HG03066 (cell line): ENCODE results near the gene LAMC1.

Source experiments
- ATAC-seq: cut with Tn5 transposase; IDR thresholded peaks from one replicate; pipeline ENCODE4 v1.9.1; 2021; ENCODE audit warnings: low read depth; ENCODE audit not compliant: unreplicated experiment

The LAMC1 gene

GRCh38 chr1:183180218-183180617 lies 157.0 kb downstream of the LAMC1 start:
- ATAC-seq: no peak

GRCh38 chr1:183180634-183181056 lies 157.4 kb downstream of the LAMC1 start:
- peak; percentile 80 for ATAC-seq

DNA sequence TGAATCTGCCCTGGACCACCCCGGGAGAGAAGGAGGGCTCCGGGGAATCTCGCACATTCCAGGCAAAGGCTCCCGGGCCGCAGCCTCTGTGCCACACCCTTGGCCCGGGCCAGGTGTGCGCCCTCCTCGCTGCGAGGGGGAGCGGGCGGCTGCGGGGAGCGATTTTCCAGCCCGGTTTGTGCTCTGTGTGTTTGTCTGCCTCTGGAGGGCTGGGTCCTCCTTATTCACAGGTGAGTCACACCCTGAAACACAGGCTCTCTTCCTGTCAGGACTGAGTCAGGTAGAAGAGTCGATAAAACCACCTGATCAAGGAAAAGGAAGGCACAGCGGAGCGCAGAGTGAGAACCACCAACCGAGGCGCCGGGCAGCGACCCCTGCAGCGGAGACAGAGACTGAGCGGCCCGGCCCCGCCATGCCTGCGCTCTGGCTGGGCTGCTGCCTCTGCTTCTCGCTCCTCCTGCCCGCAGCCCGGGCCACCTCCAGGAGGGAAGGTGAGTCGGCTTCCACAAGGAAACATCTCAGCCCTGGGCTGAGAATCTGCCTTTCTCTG lies 162.8 kb downstream of the LAMC1 start, which contains the start of gene LAMC2:
LAMC2 (plus strand) TSS at position 324 of the 550 bp plus-strand sequence; CDS start at position 413, 89 bp downstream.
- ATAC-seq: no peak

GRCh38 chr1:183186841-183187240 lies 163.6 kb downstream of the LAMC1 start:
- ATAC-seq: no peak

DNA sequence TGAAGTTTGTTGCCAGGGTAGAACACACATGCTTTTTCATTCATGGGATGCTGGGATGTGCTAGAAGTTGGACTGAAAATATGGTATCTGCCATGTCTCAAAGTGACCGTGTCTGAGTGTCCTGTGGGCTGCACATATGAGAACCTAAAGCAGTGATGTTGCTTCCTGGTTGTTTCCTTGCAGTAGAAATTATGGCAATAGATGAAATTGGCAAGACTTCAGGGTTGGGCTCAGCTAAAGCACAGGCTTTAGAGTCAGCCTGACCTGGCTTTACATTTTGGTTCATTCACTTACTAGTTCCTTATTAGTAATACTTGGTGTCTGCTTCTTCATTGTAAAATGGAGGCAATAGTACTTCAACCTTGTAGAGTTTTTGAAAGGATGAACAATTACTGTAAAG lies 165.0 kb downstream of the LAMC1 start:
- no peak for ATAC-seq

DNA sequence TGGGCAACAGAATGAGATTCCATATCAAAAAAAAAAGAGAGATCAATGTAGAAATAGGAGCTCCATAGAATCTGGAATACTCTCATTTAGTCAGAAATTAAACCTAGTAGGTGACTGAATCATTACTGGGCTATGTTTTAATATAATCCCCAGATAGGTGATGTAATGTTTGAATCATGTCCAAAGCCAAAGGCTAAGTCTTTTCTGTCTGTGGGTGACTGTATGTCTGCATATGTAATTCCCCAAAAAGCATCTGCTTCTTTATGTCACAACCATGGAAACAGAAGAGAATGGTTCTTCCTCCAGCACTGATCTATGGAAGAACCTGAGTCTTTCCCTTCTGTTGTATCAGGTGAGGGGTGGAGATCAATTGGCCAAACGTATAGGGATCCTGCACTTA lies 168.6 kb downstream of the LAMC1 start:
- ATAC-seq: no peak

GRCh38 chr1:183193963-183194525 lies 170.8 kb downstream of the LAMC1 start:
- no peak for ATAC-seq

GRCh38 chr1:183194527-183195141 lies 171.4 kb downstream of the LAMC1 start:
- peak; percentile 92 for ATAC-seq

GRCh38 chr1:183195142-183195574 lies 171.9 kb downstream of the LAMC1 start:
- ATAC-seq: peak; percentile 36
